Left renal cortex interstitium (tissue), 4 donors: ENCODE data around the gene BORCS8. TPM values are rescaled to one million over a fixed set of nuclear protein-coding genes. Genes with fewer than 3 reads are reported as not detected.
A peak's percentile ranks its signal among the peaks of the same experiment; 100 is the strongest.
"Not testable (repeated sequence)": the region's sequence is repeated elsewhere in the genome, so short reads cannot be mapped to it uniquely, and the experiment has no call there.

Experiments used
- DNase-seq, 4 donors: peaks; one replicate each; pipeline ENCODE4 v3.0.0-alpha.2; 2013; ENCODE audit warnings: low read depth in 4 of 4, low spot score in 2 of 4, missing footprints in 1 of 4
- polyA plus RNA-seq, 4 donors: library from polyadenylated mRNA; unstranded; fragments of 120-200 nt; gene quantifications; one replicate each; pipeline ENCODE4 v1.2.1, GENCODE V29; 2013; ENCODE audit not compliant: insufficient read length in 4 of 4

Gene BORCS8
- 10 to 100 TPM; 13.5 to 24.3 (median 21.1) TPM for polyA plus RNA-seq

GRCh38 chr19:19192078-19192882 lies at the start of gene BORCS8, which contains the start of gene RFXANK:
TSS of gene BORCS8 (minus strand) at chr19:19192152. CDS start at chr19:19192117, 35 bp downstream.
TSS of gene RFXANK (plus strand) at chr19:19192258. CDS start at chr19:19193947, 1,689 bp downstream.
- peak; percentile 97 to 100 (median 100) for DNase-seq

DNA sequence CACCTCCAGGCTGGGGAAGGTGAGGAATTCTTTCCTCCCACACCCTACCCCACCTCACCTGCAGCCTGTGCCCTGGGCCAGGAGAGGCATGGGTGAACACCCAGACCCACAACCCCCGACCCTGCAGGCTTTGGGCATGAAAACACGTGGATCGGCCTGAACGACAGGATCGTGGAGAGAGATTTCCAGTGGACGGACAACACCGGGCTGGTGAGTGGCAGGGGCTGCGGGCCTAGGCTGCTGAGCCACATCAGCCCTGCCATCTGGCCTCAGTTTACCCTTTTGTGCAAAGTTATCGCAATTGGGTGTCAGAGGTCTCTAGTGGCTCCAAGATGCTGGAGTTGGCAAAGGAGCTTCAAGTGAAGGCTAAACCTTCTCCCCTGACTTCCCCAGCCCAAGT lies 48.5 kb upstream of the BORCS8 start:
- no peak for DNase-seq

DNA sequence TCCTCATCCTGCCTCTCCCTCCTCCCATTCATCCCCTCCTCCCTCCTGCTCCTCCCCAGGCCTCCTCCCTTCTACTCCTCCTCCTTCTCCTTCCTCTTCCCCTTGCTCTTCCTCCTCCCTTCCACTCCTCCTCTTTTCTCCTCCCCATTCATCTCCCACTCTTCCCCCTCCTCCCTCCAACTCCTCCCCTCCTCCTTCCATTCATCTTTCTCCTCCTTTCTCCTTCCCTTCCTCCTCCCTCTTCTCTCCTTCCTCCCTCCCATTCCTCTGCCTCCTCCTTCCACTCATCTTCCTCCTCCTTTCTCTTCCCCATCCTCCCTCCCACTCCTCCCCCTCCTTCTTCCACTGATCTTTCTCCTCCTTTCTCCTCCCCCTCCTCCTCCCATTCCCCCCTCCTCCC lies 47.7 kb upstream of the BORCS8 start:
- no peak for DNase-seq

DNA sequence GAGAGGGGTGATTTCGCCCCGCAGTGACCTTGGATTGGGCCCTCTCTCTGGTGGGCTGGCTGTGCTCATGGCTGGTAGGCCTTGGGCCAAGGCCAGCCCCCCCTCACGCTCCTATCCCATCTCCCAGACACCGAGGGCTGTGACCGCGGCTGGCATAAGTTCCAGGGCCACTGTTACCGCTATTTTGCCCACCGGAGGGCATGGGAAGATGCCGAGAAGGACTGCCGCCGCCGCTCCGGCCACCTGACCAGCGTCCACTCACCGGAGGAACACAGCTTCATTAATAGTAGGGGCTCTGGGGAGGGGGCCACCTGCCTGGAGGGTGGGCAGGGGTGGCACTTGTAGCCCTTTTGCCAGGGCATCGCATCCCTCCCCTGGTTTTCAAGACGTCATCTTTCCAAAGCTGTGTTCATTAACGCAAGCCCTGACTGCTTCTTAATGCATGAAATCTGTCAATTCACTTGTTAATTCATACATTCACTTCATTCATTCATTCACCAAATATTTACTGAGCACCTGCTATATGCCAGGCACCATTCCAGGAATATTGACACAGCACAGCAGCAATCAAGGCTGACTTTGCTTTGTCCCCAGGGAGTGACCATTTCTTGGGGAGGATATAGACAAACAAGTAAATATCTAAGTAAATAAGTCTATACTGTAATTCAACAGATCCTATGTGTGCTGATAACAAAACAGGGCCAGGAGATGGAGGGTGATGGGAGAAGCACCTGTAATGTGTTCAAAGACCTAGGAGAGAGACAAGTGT lies 46.4 kb upstream of the BORCS8 start:
- no peak for DNase-seq

DNA sequence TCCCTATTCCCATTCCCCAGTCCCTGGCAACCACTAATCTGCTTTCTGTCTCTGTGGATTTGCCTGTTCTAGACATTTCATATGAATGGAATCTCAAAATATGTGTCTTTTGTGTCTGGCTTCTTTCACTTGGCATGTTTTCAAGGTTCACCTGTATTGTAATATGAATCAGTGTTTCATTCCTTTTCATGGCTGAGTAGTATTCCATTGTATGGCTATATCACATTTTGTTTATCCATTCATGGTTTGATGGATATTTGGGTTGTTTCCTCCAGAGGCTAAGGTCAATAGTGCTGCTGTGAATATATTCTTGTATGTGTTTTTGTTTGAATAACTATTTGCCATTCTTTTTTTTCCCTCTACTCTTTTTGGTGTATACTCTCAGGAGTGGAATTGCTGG lies 44.2 kb upstream of the BORCS8 start:
- DNase-seq = no peak

DNA sequence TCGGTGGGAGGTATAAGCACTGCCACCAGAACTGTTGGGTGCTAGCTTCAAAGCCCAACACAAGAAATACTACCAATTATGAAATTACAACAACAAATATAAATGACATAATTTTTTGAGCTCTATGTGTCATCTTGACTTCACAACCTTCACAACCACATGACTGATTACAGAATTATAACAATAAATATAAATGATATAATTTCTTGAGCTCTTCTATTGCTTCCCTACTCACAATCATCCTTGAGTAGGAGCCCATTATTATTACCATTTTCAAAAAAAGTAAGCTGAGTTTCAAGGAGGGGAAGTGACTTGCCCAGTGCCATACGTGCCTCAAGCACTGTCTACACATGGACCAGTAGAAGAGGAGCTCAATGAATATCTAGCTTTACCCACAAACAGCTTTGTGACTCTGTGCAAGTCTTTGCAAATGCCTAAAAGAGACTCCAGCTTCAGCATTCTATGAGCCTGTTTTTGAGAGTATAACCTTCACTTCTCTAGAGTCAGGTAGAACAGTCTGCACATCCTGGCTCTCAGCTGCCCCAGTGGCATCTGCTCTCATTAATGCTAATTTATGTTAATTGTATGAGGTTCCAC lies 42.4 kb upstream of the BORCS8 start:
- DNase-seq = no peak

GRCh38 chr19:19232261-19232721 lies 40.3 kb upstream of the BORCS8 start:
- DNase-seq = no peak

DNA sequence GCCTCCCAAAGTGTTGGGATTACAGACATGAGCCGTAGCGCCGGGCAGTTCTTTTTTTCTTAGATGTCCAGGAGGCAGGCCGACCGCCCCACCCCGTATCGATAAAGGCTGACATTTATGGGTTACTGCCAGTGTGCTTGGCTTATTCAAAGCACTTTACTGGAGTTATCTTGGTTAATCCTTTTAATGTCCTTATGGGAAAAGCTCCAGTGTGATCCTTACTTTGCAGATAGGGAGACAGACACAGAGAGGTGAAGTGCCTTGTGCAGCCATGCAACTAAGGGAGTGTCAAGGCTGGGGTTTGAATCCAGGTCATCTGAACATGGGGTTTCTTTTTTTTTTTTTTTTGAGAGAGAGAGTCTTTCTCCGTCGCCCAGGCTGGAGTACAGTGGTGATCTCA lies 39.0 kb upstream of the BORCS8 start:
- DNase-seq = no peak

- no peak for DNase-seq
Measured at GRCh38 chr19:19229701-19230100, 37.7 kb upstream of the BORCS8 start.

- no peak for DNase-seq
Measured at GRCh38 chr19:19227217-19227616, 35.3 kb upstream of the BORCS8 start.

DNA sequence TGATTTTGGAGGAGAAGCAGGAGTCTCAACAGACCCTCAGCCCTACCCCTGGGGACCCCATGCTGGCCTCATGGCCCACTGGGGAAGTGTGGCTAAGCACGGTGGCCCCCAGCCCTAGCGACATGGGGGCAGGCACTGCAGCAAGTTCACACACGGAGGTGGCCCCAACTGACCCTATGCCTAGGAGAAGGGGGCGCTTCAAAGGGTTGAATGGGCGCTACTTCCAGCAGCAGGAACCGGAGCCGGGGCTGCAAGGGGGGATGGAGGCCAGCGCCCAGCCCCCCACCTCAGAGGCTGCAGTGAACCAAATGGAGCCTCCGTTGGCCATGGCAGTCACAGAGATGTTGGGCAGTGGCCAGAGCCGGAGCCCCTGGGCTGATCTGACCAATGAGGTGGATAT lies 34.7 kb upstream of the BORCS8 start:
- no peak for DNase-seq

DNA sequence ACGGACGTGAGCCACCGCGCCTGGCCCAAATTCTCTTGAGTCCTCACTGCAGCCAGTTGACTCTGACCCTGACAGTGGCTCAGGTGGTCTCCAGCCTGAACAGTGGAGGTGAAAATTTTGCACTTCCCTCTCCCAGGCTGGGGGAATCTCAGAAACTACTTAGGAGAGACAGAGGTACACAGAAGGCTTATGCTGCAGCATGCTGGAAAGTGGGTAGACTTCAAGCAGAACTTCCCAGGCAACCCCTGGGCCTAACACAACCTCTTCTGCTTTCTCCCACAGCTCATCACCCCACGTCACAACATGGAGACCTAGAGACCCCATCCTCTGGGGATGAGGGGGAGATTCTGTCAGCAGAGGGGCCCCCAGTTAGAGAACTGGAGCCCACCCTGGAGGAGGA lies 34.3 kb upstream of the BORCS8 start:
- no peak for DNase-seq

DNA sequence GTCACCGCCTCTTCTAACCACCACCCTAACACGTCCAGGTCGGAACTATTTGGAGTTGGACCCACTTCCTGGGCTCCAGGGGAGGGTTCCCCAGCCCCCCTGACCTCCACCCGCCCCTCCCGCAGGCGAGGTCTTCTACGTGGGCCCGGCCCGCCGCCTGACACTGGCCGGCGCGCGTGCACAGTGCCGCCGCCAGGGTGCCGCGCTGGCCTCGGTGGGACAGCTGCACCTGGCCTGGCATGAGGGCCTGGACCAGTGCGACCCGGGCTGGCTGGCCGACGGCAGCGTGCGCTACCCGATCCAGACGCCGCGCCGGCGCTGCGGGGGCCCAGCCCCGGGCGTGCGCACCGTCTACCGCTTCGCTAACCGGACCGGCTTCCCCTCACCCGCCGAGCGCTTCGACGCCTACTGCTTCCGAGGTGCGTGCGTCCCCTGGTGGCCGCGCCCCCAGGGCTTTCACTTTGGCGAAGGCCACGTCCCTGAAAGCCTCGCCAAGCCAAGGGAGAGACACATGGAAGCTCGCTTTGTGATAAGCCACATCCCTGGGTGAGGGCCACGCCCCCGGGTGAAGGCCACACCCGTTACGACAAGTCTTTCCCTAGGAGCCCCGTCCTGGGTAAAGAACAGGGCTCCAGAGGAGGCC lies 33.0 kb upstream of the BORCS8 start:
- peak in 2 of 4 donors; percentile 26 to 38 for DNase-seq

DNA sequence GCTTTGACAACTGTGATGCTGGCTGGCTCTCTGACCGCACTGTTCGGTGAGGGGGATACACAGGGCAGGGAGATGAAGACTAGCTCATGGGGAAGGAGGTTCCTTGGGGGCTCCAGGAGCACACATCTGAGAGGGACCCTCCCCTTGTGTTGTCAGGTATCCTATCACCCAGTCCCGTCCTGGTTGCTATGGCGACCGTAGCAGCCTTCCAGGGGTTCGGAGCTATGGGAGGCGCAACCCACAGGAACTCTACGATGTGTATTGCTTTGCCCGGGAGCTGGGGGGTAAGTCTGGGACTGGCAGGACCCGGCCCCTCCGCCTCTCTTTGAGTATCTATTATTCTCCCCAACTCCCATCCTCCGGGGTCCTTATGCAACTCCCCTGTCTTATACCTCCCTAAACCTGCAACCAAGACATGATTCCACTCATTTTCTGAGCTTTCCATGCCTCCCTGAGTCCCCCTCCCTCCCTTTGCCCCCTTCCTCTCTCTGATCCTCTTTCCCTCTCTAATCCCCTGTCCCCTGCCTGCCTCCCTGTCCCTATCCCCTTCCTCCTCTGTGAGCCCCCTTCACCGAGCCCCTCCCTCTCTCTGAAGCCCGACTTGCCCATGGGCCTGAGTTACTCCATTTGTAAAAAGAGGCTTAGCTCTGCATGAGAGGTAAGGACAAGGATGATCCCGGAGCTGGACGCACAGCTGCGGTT lies 32.3 kb upstream of the BORCS8 start:
- no peak for DNase-seq

- DNase-seq = no peak
Measured at GRCh38 chr19:19223636-19224035, 31.7 kb upstream of the BORCS8 start.

GRCh38 chr19:19223060-19223459 lies 31.1 kb upstream of the BORCS8 start:
- DNase-seq = no peak

GRCh38 chr19:19221000-19221399 lies 29.0 kb upstream of the BORCS8 start:
- DNase-seq = not testable (repeated sequence)

DNA sequence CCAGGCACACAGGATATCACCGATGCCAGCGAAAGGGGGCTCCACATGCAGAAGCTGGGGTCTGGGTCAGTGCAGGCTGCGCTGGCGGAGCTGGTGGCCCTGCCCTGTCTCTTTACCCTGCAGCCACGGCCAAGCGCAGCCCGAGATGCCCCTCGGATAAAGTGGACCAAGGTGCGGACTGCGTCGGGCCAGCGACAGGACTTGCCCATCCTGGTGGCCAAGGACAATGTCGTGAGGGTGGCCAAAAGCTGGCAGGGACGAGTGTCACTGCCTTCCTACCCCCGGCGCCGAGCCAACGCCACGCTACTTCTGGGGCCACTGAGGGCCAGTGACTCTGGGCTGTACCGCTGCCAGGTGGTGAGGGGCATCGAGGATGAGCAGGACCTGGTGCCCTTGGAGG lies 27.0 kb upstream of the BORCS8 start:
- DNase-seq = no peak

GRCh38 chr19:19217099-19217498 lies 25.1 kb upstream of the BORCS8 start:
- DNase-seq = no peak

DNA sequence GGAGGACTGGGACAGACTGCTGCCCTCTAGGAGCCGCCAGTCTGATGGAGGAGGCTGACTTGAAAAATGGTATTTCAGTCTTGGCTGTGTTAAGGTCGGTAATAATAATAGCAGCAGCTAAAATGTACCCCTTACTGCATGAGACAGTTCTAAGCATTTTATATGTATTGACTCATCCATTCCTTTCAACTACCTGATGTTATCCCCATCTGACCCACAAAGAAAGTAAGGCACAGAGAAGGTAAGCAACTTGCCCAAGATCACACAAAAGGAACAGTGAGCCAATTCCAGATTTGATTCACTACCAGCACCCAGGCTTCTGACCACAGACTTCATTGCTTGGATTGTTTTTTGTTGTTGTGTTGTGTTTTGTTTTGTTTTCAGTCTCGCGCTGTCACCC lies 23.8 kb upstream of the BORCS8 start:
- DNase-seq = no peak
